Measurements from ENCODE around the gene PEAR1. TPM values are rescaled to one million over a fixed set of nuclear protein-coding genes. Genes with fewer than 3 reads are reported as not detected.

The PEAR1 gene
- total RNA-seq, 1 experiment from 2014 or later: 1.2 TPM

GRCh38 chr1:156936721-156937220 lies 43.3 kb downstream of the PEAR1 start:
- no peak for DNase-seq (ENCODE audit: low spot score)

GRCh38 chr1:156937883-156938282 lies 44.4 kb downstream of the PEAR1 start:
- DNase-seq (ENCODE audit: low spot score): no peak

- no peak for DNase-seq (ENCODE audit: low spot score)
These were observed 45.3 kb downstream of the PEAR1 start for GRCh38 chr1:156938813-156939212.

- no peak for DNase-seq (ENCODE audit: low spot score)
These were observed 46.3 kb downstream of the PEAR1 start for GRCh38 chr1:156939786-156940334.

DNA sequence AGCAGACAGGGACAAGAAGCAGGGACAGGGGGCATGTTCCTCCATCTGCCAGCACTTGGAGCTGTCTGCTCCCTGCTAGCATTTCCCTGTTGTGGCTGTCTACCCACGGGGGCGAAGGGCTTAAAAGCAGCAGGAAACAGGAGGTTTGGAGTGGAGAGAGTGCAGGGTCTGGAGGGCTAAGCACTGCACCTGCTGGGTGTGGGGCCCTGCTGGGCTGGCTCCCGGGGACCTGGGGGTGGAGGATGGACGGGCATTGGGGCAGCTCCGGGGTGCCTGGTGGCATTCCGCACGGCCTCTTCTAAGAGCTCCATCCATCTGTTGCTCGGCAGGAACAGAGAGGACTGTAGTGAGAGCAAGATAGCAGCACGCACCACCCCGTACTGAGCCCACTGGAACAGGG lies 48.2 kb downstream of the PEAR1 start:
- no peak for DNase-seq (ENCODE audit: low spot score)

- no peak for DNase-seq (ENCODE audit: low spot score)
These were observed 48.7 kb downstream of the PEAR1 start for GRCh38 chr1:156942176-156942575.

DNA sequence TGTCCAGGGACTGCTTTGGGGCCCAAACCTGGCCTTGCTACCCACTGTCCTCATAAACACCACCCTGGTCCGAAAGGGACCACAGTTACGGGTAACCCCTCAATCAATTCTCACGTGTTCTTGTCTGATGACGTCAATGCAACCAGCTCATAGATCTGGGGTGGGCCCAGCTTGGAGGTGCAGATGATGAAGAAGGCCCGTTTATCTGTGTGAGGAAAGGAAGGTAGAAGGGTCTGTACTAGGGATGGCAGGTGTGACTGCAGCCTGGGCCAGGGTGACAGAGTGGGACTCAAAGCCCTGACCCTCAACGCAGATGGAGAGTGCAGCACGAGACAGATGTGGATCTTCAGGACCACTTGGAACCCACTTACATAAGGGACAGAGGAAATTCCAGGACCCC lies 49.1 kb downstream of the PEAR1 start:
- DNase-seq (ENCODE audit: low spot score): no peak

GRCh38 chr1:156943756-156944155 lies 50.2 kb downstream of the PEAR1 start:
- DNase-seq (ENCODE audit: low spot score): no peak

- no peak for DNase-seq (ENCODE audit: low spot score)
These were observed 50.8 kb downstream of the PEAR1 start for GRCh38 chr1:156944268-156944667.

DNA sequence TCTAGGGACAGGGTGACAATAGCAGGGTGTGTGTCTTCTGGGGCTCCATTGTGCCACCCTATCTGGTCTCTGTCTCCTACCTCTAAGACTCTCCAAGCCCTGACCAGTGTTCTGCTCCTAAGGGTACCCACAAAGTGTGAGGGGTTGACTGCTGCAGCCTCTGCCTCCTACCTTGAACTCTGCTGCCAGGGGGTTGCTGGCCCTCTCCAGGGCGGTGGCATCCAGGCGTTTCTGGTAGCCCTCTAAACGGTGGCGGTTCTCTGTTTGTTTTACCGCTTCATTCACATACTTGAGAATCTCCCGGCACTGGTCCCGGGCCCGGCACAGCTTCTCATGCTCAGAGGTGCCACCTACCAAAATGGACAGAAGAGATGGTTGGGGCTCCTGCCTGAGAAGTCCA lies 51.3 kb downstream of the PEAR1 start:
- no peak for DNase-seq (ENCODE audit: low spot score)

DNA sequence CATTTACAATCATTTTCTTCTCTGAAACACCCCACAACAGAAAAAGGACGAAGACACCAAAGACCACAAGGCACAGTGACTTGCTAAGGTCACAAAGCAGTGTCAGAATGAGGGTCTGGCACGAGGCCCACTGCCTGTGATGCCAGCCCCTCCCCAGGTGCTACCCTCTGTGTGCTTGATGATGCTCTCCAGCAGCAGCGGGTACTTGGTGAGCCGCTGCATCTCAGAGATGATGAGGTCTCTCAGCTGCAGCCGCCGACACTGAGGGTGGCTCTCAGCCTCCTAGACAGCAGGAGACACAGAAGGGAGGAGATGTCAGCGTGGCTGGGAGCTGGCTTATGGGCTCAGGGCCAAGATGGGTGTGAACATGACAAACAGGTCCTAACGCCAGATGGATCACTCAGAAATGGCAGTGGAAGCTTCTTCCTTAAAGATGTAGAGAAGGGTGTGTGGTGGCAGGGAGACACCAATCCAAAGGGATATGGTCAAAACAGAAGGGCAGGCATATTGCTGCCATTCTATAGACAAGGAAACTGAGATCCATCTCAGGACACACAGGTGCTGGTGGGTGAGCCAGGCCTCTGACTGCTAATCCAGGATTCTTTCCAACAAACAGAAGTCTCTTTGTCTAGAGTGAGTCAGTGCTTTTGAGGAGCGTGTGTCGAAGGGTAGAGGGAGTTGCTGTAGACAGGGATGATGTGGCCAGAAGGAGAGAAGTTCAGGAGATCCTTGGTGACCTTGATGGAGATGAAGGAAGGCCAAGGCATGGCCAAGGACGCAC lies 52.6 kb downstream of the PEAR1 start:
- DNase-seq (ENCODE audit: low spot score): peak; percentile 59

GRCh38 chr1:156947127-156947526 lies 53.6 kb downstream of the PEAR1 start:
- DNase-seq (ENCODE audit: low spot score): no peak

GRCh38 chr1:156947818-156948525 lies 54.5 kb downstream of the PEAR1 start:
- DNase-seq (ENCODE audit: low spot score): no peak

DNA sequence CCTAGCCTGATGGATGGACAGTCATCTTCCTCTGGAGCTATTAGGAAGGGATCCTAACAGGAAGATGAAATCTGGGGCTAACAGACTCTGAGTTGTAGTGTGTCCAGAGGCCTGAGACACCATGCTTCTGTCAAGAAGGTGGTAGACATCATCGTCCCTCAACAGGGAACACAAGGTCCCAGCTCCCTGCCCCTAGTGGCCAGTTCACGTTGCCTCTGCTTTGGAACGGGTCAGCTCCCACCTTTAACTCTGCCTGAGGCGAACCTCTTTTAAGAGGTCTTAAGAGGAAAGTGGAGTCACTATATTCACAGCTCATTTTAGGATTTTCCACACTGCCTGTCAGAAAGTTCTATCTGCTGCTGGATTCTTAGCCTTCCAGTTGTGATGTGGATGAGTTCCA lies 55.2 kb downstream of the PEAR1 start:
- no peak for DNase-seq (ENCODE audit: low spot score)

DNA sequence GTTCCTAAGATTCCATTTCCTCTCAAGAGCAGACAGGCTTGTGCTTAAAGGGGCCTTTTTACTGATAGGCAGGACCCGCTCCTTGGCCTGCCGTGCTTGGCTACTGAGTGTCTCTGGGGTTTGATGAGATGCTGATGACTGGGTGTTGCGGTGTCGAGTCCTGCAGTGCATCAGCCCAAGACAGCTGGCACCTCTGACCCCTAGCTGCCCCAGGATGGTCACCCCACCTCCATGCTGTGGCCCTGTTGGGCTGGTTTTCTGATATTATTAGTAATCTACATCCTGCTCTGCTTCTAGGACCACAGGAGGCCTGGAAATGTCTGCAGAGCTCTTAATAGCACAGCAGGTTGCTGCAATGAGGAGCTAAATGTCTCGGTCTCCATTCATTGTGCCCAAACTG lies 55.6 kb downstream of the PEAR1 start:
- DNase-seq (ENCODE audit: low spot score): no peak

DNA sequence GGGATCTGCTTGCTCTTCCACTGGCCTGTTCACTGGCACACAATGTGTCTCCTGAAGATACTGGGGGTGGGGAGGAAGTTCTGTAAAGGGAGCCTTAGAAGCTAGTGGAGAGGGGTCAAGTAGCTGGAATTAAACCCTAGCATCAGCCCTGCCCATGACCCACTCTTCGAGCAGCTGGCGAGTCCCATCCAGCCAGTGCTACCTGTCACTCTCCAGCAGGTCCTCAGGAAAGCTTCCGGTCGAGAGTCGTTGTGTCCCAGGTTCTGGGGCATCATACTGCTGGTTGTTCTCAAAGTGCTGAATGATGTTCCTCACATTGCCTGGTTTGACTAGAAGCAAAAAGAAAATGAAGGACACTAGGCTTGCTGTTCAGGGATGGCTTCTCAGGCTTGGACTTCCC lies 57.9 kb downstream of the PEAR1 start:
- DNase-seq (ENCODE audit: low spot score): no peak

DNA sequence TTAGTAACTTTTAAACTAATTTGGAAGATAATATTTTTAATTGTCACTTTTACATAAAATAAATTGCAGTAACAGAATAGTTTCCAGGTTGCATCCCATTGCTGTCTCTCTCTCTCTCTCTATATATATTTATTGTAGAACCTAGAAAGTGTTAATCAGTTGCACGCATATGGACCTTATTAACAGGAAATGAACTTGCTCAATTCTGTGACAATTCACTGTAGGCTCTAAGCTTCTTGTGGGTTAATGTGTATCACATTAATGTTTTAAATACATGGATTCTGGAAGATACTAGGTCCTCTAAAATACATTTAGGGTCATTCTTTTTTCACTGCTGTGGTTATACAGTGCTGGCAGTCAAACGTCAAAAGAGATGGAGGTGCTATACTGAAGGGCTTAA lies 60.1 kb downstream of the PEAR1 start:
- DNase-seq (ENCODE audit: low spot score): no peak

- no peak for DNase-seq (ENCODE audit: low spot score)
These were observed 62.8 kb downstream of the PEAR1 start for GRCh38 chr1:156956333-156956732.

GRCh38 chr1:156957634-156958033 lies 64.1 kb downstream of the PEAR1 start:
- no peak for DNase-seq (ENCODE audit: low spot score)

DNA sequence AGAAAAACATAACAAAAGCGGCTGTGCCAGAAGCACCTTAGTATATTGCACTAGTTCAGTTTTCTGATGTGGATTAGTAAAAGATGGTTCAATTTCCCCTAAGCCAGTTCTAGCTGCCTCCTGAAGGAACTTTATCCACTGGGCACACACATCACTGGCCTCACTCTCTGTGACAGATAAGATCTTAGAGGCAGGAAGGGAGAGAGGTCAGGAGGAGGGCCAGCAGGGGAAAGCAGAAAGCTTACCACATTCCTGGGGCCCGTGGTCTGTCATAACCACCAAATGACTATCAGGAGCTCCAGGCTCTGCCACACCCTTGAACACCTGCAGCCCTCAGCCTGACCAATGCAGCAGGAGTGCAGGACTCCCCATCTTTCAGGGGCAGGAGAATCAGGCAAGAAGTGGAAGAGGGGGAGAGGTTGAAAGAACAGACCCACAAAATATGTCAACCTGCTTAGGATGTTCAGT lies 64.8 kb downstream of the PEAR1 start:
- peak; percentile 28 for DNase-seq (ENCODE audit: low spot score)

DNA sequence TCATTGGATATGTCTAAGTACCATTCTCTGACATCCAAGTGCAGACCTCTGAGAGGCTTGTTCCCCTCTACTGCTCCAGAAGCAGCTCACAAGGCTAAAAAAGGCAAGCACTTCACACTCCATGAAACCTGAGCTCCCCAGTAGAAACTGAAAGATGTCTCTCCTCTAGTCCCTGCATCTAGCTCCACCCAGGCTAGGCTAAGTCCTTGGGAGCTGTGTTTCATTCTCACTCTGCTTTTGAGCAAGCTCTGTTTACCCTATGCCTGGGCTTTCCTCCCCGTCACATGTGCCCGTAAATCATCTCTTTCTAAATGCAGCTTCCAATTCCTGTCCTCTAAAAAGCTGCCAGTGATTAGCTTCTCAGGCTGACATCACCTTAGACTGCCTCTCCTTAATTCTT lies 65.9 kb downstream of the PEAR1 start:
- DNase-seq (ENCODE audit: low spot score): no peak

DNA sequence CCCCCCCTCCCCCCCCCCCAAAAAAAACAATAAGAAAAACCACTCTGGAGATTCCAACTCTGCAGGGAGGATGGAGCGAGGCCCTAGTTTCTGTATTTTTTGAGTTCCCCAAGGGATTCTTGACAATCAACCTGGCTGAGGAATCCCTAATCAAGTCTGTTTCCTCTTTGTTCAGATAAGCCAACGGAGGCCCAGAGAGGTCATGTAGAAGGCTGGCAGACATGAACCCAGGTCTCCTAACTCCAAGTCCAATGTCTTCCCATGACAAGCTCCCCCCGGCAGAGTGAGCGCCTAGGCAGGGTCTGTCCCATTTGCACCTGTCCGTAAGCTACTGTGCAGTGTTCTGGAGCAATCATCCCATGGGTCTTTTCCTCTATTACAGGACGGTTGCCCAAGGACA lies 66.4 kb downstream of the PEAR1 start:
- no peak for DNase-seq (ENCODE audit: low spot score)

DNA sequence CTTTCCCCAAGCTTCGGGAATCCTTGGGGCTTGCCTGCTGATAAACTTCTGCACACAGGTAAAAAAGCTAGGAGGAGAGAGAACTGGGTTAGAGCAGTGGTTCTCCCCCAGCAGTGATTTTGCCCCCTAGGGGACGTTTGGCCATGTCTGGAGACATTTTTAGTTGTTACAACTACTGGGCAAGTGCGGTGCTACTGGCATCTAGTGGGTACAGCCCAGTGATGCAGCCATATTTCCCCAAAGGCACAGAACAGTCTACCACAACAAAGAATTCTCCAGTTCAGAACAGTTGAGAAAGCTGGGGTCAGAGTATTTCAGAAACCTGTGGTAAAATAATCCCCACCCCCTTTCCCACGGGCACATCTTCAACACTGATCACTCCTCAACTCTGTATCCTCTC lies 68.2 kb downstream of the PEAR1 start:
- DNase-seq (ENCODE audit: low spot score): peak; percentile 56
